Hepatocyte (in vitro differentiated cells): ENCODE results near the gene NOL12. TPM values are rescaled to one million over a fixed set of nuclear protein-coding genes. Genes with fewer than 3 reads are reported as not detected.

Experiments used
- DNase-seq: peaks from one replicate; pipeline ENCODE4 v3.0.0-alpha.2; 2016; ENCODE audit warnings: low spot score
- H2AFZ ChIP-seq: fragments of 200-600 bp; sonication (generic); 2 replicates; pipeline ENCODE4 v1.6.0; 2016; ENCODE audit warnings: antibody characterized with exemption, mild to moderate bottlenecking
- H3K27ac ChIP-seq: fragments of 200-600 bp; sonication (generic); 2 replicates; pipeline ENCODE4 v1.5.1; 2016; ENCODE audit warnings: mild to moderate bottlenecking
- H3K27me3 ChIP-seq: fragments of 200-600 bp; sonication (generic); 2 replicates; pipeline ENCODE4 v1.6.1; 2016
- H3K36me3 ChIP-seq: fragments of 200-600 bp; sonication (generic); replicated peaks from 2 replicates; pipeline ENCODE4 v1.5.1; 2016; ENCODE audit warnings: low read depth; ENCODE audit not compliant: insufficient read depth
- H3K4me1 ChIP-seq: fragments of 200-600 bp; sonication (generic); 2 replicates; pipeline ENCODE4 v1.5.1; 2016; ENCODE audit warnings: mild to moderate bottlenecking, moderate library complexity; ENCODE audit not compliant: insufficient read depth
- H3K4me2 ChIP-seq: fragments of 200-600 bp; sonication (generic); 2 replicates; pipeline ENCODE4 v1.6.0; 2016
- H3K4me3 ChIP-seq: fragments of 200-600 bp; sonication (generic); 2 replicates; pipeline ENCODE4 v1.5.1; 2016; ENCODE audit warnings: mild to moderate bottlenecking
- H3K79me2 ChIP-seq: fragments of 200-600 bp; sonication (generic); 2 replicates; pipeline ENCODE4 v1.6.0; 2017; ENCODE audit warnings: mild to moderate bottlenecking
- H3K9me2 ChIP-seq: fragments of 200-600 bp; sonication (generic); replicated peaks from 2 replicates; pipeline ENCODE4 v1.6.0; 2017; ENCODE audit warnings: mild to moderate bottlenecking; ENCODE audit not compliant: insufficient read depth
- H3K9me3 ChIP-seq: fragments of 200-600 bp; sonication (generic); 2 replicates; pipeline ENCODE4 v1.5.1; 2016; ENCODE audit warnings: low read depth, mild to moderate bottlenecking
- H4K20me1 ChIP-seq: fragments of 200-600 bp; sonication (generic); 2 replicates; pipeline ENCODE4 v1.6.0; 2016; ENCODE audit warnings: mild to moderate bottlenecking; ENCODE audit not compliant: insufficient read depth, poor library complexity, severe bottlenecking
- EZH2 ChIP-seq: fragments of 200-600 bp; sonication (generic); IDR thresholded peaks from 2 replicates; pipeline ENCODE4 v1.6.1; 2016; ENCODE audit warnings: antibody characterized with exemption, mild to moderate bottlenecking, borderline replicate concordance
- EZH2phosphoT487 ChIP-seq: fragments of 200-600 bp; sonication (generic); IDR thresholded peaks from one replicate; pipeline ENCODE4 v1.6.1; 2018; ENCODE audit warnings: antibody characterized with exemption, mild to moderate bottlenecking, low read depth, moderate library complexity; ENCODE audit not compliant: unreplicated experiment, severe bottlenecking
- WGBS: methylation state at CpG from one replicate; pipeline ENCODE4 v1.1.6; 2016; ENCODE audit warnings: low lambda C conversion rate; ENCODE audit errors: missing lambda C conversion rate; 5-methylcytosine and 5-hydroxymethylcytosine counted together
- polyA plus RNA-seq: library from polyadenylated mRNA; unstranded; fragments of >200 nt; fragmentation: Nextera tagmentation; extraction: Ambion mirVana; gene quantifications from 2 replicates; pipeline ENCODE4 v1.2.1, GENCODE V29; 2016
- total RNA-seq: library from RNA; depleted of rRNA; stranded (reverse); fragments of >200 nt; gene quantifications from 2 replicates; pipeline ENCODE4 v1.2.3, GENCODE V29; 2014
- TF ChIP-seq, protein P1 (sequence below): fragments of 200-600 bp; sonication (generic); IDR thresholded peaks from 2 replicates; pipeline ENCODE4 v1.5.1; 2016; ENCODE audit warnings: antibody characterized with exemption, mild to moderate bottlenecking; ENCODE audit not compliant: poor library complexity

The NOL12 gene
- total and polyA plus RNA-seq, 2 experiments from 2014 or later: 11.4 to 27.6 TPM

DNA sequence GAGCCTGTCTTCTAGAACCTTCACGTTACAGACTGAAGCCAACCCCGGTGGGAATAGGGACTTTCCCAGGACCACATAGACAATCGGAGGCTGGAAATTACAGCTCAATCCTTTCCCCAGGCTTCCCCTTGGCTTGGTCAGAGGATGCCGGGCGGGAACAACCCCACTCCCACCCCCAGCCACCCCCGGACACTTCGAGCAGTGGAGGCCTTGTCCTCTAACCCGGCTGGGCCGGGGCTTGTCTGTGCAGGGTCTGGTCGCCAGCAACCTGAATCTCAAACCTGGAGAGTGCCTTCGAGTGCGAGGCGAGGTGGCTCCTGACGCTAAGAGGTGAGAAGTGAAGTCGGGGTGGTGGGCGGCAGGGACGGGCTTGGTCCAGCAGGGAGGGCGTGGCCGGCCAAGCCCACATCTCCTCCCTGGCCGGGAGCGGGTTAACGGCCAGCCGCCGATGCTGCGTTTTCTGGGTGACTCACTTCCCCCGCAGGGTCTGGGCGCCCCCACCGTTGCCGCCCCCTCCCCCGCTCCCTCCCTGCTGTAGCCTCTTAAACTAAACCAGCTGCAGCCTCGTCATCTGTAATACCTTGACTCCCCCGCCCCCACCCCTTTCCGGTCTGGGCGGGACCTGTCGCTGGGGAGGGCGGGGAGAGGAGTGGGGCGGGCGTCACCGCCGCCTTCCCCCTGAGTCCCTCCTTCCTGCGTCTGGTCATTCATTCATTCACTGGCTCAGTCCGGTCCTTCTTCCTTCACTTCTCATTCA is 9.2 kb upstream of the NOL12 start:
- Histone ChIP-seq H2AFZ (no peak overlapping the region), H3K4me3 (peak overlapping the region; percentile 24), H3K9me3 (no peaks in the 10 kb centered on the region), H3K27ac (peak overlapping the region; percentile 88), H4K20me1 (peaks cover 12% of the 10 kb centered on the region), H3K36me3 (no peaks in the 10 kb centered on the region), H3K27me3 (no peaks in the 10 kb centered on the region), H3K79me2 (peaks cover 12% of the 10 kb centered on the region), H3K4me1 (peaks cover 10% of the 10 kb centered on the region), H3K4me2 (peak overlapping the region; percentile 83), H3K9me2 (no peaks in the 10 kb centered on the region)
- peak; percentile 96 for DNase-seq
- TF ChIP-seq, protein P1, sequence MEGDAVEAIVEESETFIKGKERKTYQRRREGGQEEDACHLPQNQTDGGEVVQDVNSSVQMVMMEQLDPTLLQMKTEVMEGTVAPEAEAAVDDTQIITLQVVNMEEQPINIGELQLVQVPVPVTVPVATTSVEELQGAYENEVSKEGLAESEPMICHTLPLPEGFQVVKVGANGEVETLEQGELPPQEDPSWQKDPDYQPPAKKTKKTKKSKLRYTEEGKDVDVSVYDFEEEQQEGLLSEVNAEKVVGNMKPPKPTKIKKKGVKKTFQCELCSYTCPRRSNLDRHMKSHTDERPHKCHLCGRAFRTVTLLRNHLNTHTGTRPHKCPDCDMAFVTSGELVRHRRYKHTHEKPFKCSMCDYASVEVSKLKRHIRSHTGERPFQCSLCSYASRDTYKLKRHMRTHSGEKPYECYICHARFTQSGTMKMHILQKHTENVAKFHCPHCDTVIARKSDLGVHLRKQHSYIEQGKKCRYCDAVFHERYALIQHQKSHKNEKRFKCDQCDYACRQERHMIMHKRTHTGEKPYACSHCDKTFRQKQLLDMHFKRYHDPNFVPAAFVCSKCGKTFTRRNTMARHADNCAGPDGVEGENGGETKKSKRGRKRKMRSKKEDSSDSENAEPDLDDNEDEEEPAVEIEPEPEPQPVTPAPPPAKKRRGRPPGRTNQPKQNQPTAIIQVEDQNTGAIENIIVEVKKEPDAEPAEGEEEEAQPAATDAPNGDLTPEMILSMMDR: no peak
- TF ChIP-seq EZH2phosphoT487 (no peak), EZH2 (no peak)
- WGBS: 5% methylated on average over 29 of the region's 42 CpGs

DNA sequence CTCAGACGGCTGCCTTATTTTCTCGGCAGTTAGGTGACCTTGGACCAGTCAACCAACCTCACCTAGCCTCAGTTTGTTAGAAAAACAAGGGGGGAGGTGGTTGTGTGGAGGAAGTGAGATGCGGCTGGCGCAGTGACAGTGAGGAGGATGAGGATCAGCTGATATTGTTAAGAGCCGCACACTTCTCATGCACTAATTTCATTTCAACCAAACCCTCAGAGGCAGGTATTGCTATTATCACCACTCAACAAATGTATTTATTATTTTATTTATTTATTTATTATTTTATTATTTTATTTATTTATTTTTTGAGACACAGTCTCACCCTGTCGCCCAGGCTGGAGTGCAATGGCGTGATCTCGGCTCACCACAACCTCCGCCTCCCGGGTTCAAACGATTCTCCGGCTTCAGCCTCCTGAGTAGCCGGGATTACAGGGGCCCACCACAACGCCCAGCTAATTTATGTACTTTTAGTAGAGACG is 8.6 kb upstream of the NOL12 start:
- Histone ChIP-seq H2AFZ (no peak overlapping the region), H3K9me3 (no peaks in the 10 kb centered on the region), H3K4me3 (peak overlapping the region; percentile 22), H3K79me2 (peaks cover 12% of the 10 kb centered on the region), H3K27ac (peak overlapping the region; percentile 57), H3K4me1 (peaks cover 10% of the 10 kb centered on the region), H3K27me3 (no peaks in the 10 kb centered on the region), H3K9me2 (no peaks in the 10 kb centered on the region), H3K36me3 (no peaks in the 10 kb centered on the region), H3K4me2 (peak overlapping the region; percentile 83), H4K20me1 (peaks cover 12% of the 10 kb centered on the region)
- TF ChIP-seq EZH2 (no peak), EZH2phosphoT487 (no peak)
- TF ChIP-seq, protein P1: no peak
- no peak for DNase-seq
- 69% methylated on average over 15 of the region's 15 CpGs for WGBS

DNA sequence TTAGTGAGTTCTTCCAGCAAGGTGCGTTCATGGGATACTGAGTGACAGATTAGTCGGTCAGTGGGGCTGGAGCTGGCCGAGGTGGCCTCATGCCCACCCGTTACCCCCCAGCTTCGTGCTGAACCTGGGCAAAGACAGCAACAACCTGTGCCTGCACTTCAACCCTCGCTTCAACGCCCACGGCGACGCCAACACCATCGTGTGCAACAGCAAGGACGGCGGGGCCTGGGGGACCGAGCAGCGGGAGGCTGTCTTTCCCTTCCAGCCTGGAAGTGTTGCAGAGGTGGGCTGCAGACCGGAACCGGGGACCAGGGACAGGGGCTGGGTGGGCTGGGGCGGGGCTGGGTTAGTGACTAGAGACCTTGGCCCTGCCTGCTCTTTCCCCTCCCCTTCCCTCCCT is 7.8 kb upstream of the NOL12 start:
- TF ChIP-seq EZH2phosphoT487: no peak
- TF ChIP-seq, protein P1: no peak
- no peak for TF ChIP-seq EZH2
- H3K27me3 ChIP-seq: no peaks in the 10 kb centered on the region
- H3K4me2 ChIP-seq: peak overlapping the region; percentile 83
- WGBS: 85% methylated on average over 17 of the region's 18 CpGs
- no peaks in the 10 kb centered on the region for H3K9me3 ChIP-seq
- H3K4me3 ChIP-seq: no peak overlapping the region
- H3K79me2 ChIP-seq: peaks cover 12% of the 10 kb centered on the region
- no peak for DNase-seq
- no peaks in the 10 kb centered on the region for H3K36me3 ChIP-seq
- H2AFZ ChIP-seq: no peak overlapping the region
- peaks cover 12% of the 10 kb centered on the region for H4K20me1 ChIP-seq
- peaks cover 10% of the 10 kb centered on the region for H3K4me1 ChIP-seq
- H3K9me2 ChIP-seq: no peaks in the 10 kb centered on the region
- no peak overlapping the region for H3K27ac ChIP-seq
